Mucosa of rectum (tissue), 2 donors: ENCODE measurements around the gene SPAG16.
"Not testable (repeated sequence)": the region's sequence is repeated elsewhere in the genome, so short reads cannot be mapped to it uniquely, and the experiment has no call there.

ENCODE experiments used
- H3K27ac ChIP-seq, 2 donors: one replicate each; pipeline ENCODE4 v1.7.0; 2013; ENCODE audit warnings: inconsistent platforms in 2 of 2, low read depth in 2 of 2, low read length in 2 of 2
- H3K27me3 ChIP-seq, 2 donors: one replicate each; pipeline ENCODE4 v1.7.0; 2013; ENCODE audit warnings: low read length in 2 of 2; ENCODE audit not compliant: control insufficient read depth in 2 of 2, insufficient read depth in 2 of 2
- H3K36me3 ChIP-seq, 2 donors: one replicate each; pipeline ENCODE4 v1.7.0; 2013; ENCODE audit warnings: low read length in 2 of 2; ENCODE audit not compliant: control insufficient read depth in 2 of 2, insufficient read depth in 2 of 2
- H3K4me1 ChIP-seq, 2 donors: one replicate each; pipeline ENCODE4 v1.7.0; 2013; ENCODE audit warnings: low read length in 2 of 2, mild to moderate bottlenecking in 1 of 2; ENCODE audit not compliant: control insufficient read depth in 2 of 2, insufficient read depth in 2 of 2
- H3K4me3 ChIP-seq, 2 donors: one replicate each; pipeline ENCODE4 v1.7.0; 2013; ENCODE audit warnings: low read length in 2 of 2
- H3K9ac ChIP-seq, 2 donors: one replicate each; pipeline ENCODE4 v1.7.0; 2013; ENCODE audit warnings: low read length in 2 of 2, low read depth in 1 of 2, mild to moderate bottlenecking in 1 of 2
- H3K9me3 ChIP-seq, 2 donors: one replicate each; pipeline ENCODE4 v1.7.0; 2013; ENCODE audit warnings: low read length in 2 of 2; ENCODE audit not compliant: control insufficient read depth in 2 of 2
- donor health status: healthy.
- donor health status: Normal muscosa, but diverticular disease.

Gene SPAG16

GRCh38 chr2:213353419-213353818, 69.2 kb downstream of the SPAG16 start:
- Histone ChIP-seq H3K27me3 (no peaks in the 10 kb centered on the region), H3K4me3 (no peak overlapping the region), H3K4me1 (no peaks in the 10 kb centered on the region), H3K27ac (no peak overlapping the region), H3K9ac (no peak overlapping the region), H3K9me3 (no peaks in the 10 kb centered on the region), H3K36me3 (no peaks in the 10 kb centered on the region)

DNA sequence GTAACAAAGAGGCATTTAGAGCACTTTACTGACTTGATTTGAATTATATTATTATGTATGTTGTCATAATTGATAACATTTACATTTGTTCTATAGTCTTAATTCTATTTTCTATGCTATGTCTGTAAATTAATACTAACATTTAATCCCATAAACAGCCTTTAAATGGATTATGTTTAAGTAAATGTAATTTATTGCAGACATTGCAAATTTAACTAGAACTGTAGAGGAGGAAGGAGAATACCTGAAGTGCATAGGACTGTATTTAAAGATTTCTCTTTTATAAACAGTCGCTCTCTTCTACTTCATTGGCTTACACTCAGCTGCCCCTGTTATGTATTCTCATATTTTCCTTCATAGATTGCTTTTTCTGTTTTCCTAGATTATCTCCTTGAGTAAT, 92.4 kb downstream of the SPAG16 start:
- Histone ChIP-seq H3K9ac (no peak overlapping the region), H3K4me3 (no peak overlapping the region), H3K36me3 (no peaks in the 10 kb centered on the region), H3K27ac (no peak overlapping the region), H3K4me1 (no peaks in the 10 kb centered on the region), H3K27me3 (no peaks in the 10 kb centered on the region), H3K9me3 (no peaks in the 10 kb centered on the region)

DNA sequence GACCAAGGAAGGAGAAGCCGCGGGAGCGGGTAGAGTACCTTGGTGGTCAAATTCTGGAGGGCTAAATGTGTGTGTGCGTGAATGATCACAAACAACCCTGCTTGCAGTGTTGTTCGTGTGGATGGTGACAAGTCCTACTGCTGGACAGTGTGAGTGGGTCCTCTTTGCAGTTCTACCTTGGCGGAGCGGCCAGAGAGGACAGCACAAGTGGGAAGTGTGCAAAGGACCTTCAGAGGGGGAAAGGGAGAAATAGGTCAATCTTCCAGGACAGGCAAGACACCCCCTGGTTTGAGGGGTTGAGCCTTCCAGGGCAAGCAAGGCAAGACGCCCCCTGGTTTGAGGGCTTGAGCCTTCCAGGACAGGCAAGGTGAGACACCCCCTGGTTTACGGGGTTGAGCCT, 122.8 kb downstream of the SPAG16 start:
- not testable (repeated sequence) for H3K4me3 ChIP-seq, H3K27ac ChIP-seq, H3K27me3 ChIP-seq, H3K9ac ChIP-seq, H3K4me1 ChIP-seq, H3K9me3 ChIP-seq, H3K36me3 ChIP-seq

DNA sequence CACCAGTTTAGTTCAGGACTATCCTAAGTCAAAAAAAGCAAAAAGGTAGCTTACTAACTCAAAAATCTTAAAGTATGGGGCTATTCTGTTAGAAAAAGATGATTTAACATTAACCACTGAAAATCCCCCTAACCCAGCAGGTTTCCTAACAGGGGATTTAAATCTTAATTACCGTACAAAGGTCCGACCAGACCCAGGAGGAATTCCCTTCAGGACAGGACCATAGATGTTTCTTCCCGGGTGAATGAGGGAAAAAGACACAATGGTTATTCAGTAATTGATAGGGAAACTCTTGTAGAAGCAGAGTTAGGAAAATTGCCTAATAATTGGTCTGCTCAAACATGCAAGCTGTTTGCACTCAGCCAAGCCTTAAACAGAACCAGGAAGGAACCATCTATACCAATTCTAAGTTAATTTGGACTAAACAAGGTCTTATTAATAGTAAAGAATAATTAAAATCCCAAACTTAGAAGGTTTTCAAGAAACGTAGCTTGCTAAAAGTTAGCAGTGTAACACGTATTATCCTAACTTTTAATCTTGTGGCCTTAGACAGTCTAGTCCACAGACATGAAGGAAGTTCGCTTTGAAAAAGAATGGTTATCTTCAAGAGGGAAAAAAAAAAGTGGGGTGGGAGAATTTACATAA, 124.3 kb downstream of the SPAG16 start:
- not testable (repeated sequence) for H3K27me3 ChIP-seq, H3K4me3 ChIP-seq, H3K4me1 ChIP-seq, H3K27ac ChIP-seq, H3K9me3 ChIP-seq, H3K9ac ChIP-seq, H3K36me3 ChIP-seq

DNA sequence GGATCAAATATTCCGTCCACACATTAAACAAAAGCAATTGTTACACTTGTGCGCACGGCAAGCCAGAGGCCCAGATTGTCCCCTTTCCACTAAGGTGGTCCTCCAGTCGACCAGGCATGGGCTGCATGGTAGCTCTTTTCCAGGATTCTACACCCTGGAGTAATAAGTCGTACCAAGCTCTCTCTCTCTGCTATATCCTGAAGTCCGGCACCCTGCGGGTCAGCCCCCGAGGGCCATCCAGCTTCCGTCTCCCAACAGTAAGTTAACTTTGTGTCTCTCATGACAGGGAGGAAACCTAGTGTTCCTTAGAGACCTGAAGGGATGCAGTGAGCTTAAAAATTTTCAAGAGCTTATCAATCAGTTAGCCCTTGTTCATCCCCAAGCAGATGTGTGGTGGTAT, 126.4 kb downstream of the SPAG16 start:
- not testable (repeated sequence) for H3K27me3 ChIP-seq, H3K4me1 ChIP-seq, H3K9me3 ChIP-seq, H3K27ac ChIP-seq, H3K4me3 ChIP-seq, H3K9ac ChIP-seq, H3K36me3 ChIP-seq

DNA sequence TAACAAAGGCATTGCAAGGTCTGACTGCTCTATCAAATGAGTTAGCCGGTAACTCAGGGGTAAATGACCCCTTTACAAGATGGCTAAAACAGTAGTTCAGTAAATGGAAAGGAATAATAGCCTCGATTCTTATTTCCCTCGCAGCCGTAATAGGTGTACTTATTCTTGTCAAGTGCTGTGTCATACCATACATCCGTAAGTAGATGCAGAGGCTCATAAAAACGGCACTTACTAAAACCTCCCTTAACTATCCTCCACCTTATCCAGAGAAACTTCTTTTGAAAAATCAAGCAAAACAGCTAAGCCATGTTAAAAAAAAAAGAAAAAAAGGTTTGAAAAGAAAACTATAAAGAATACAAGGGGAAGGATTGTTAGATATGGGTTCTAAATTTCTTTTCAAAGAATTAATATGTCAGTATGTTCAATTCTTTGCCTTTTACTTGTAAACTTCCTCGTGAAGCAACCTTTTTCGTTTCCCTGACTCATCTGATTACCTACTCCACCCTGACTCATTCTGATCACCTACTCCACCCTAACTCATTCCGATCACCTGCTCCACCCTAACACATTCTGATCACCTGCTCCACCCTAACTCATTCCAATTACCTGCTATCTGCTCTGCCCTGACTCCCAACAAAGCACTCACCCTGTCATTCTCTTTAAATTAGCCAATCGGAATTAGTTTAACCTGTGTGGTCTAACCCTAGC, 127.5 kb downstream of the SPAG16 start:
- no peak overlapping the region for H3K9ac ChIP-seq
- no peak overlapping the region for H3K4me3 ChIP-seq
- peaks cover 0 to 3% of the 10 kb centered on the region in 2 donors for H3K4me1 ChIP-seq
- H3K27ac ChIP-seq: peak overlapping the region; percentile 58 to 71
- H3K36me3 ChIP-seq: no peaks in the 10 kb centered on the region
- H3K9me3 ChIP-seq: no peaks in the 10 kb centered on the region
- H3K27me3 ChIP-seq: no peaks in the 10 kb centered on the region

- H3K4me3 ChIP-seq: no peak overlapping the region
- H3K27ac ChIP-seq: no peak overlapping the region
- no peaks in the 10 kb centered on the region for H3K36me3 ChIP-seq
- H3K9me3 ChIP-seq: no peaks in the 10 kb centered on the region
- no peak overlapping the region for H3K9ac ChIP-seq
- H3K4me1 ChIP-seq: peaks cover 0 to 3% of the 10 kb centered on the region in 2 donors
- no peaks in the 10 kb centered on the region for H3K27me3 ChIP-seq
These were observed 130.8 kb downstream of the SPAG16 start for GRCh38 chr2:213415093-213415492.

DNA sequence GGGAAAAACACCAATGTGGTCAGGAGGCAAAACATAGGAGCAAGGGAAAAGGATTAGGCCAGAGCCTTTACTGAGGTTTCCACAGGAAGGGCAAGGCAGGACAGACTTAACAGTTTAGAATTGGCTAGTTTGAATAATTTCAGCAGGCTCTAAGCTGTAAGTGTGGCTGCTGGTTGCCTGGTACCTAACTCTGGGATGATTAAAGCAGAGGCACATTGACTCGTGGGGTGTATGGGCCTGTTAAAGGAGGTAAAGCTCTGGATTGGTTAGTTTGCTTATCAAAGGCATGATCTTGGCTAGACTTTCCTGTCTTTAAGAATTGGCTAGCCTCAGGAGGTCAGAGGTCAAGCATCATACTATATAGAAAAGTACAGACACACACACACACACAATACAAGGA, 132.6 kb downstream of the SPAG16 start:
- H3K27me3 ChIP-seq: no peaks in the 10 kb centered on the region
- H3K9ac ChIP-seq: no peak overlapping the region
- no peaks in the 10 kb centered on the region for H3K9me3 ChIP-seq
- H3K4me1 ChIP-seq: no peaks in the 10 kb centered on the region
- no peak overlapping the region for H3K4me3 ChIP-seq
- H3K27ac ChIP-seq: no peak overlapping the region
- no peaks in the 10 kb centered on the region for H3K36me3 ChIP-seq

DNA sequence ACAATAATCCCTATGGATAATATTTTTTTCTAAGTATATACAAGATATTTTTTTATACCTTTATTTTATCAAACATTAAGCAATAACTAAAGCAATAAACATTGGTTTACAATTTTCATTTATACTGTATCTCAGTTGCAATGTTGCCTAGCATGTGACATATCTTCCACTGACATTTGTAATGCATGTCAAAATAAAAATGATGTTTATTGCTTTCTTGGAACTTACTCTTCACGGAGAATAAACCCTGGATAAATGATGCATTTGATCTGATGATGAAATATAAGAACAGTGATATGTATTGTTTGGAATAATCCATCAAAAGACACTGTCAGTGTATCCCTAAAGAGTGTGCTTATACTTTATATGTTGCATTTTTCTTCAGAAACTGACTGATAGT, 135.7 kb downstream of the SPAG16 start:
- Histone ChIP-seq H3K27ac (no peak overlapping the region), H3K36me3 (no peaks in the 10 kb centered on the region), H3K27me3 (no peaks in the 10 kb centered on the region), H3K4me1 (no peaks in the 10 kb centered on the region), H3K4me3 (no peak overlapping the region), H3K9me3 (no peaks in the 10 kb centered on the region), H3K9ac (no peak overlapping the region)

DNA sequence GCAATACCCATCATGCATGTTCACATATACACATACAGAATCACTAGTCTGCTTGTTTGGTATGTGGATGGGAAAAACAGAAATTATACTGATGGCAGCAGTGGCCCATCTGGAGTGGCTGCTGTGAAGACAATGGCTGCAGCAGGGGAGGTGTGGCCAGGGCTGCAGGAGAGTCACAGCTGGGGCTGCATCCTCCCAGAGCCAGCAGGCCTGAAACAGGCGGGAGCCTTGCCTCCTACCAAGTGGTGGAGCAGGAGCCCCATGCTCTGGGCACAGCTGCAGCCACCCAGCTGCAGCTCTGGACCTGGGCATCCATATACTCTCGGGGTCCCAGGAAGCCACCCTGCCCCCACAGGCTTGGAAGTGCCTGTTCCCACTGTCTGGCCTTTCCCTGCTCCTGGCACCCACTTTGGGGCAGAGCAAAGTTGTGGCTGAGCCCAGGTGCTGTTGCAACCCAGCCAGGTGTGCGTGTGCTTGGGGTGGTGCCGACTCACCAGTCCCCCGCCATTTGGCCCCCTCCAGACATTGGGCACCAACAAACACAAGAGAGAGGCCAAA, 136.6 kb downstream of the SPAG16 start:
- H3K9ac ChIP-seq: no peak overlapping the region
- no peaks in the 10 kb centered on the region for H3K27me3 ChIP-seq
- no peak overlapping the region for H3K27ac ChIP-seq
- H3K9me3 ChIP-seq: no peaks in the 10 kb centered on the region
- H3K4me1 ChIP-seq: no peaks in the 10 kb centered on the region
- H3K4me3 ChIP-seq: no peak overlapping the region
- H3K36me3 ChIP-seq: no peaks in the 10 kb centered on the region
